BLaER1 (cell line): ENCODE data around the gene IFI16.
"Not testable (repeated sequence)": the region's sequence is repeated elsewhere in the genome, so short reads cannot be mapped to it uniquely, and the experiment has no call there.

Experiments
- H3K27ac ChIP-seq: shearing (Covaris generic); formaldehyde crosslinking; 2 replicates; pipeline ENCODE4 v1.8.1; 2022
- H3K27me3 ChIP-seq: shearing (Covaris generic); formaldehyde crosslinking; 2 replicates; pipeline ENCODE4 v1.8.1; 2022
- H3K36me3 ChIP-seq: shearing (Covaris generic); formaldehyde crosslinking; 2 replicates; pipeline ENCODE4 v1.8.1; 2022
- H3K4me1 ChIP-seq: shearing (Covaris generic); formaldehyde crosslinking; 2 replicates; pipeline ENCODE4 v1.8.1; 2022
- H3K4me2 ChIP-seq: shearing (Covaris generic); formaldehyde crosslinking; 2 replicates; pipeline ENCODE4 v1.8.1; 2022
- H3K4me3 ChIP-seq: shearing (Covaris generic); formaldehyde crosslinking; 2 replicates; pipeline ENCODE4 v1.8.1; 2022
- H3K9ac ChIP-seq: shearing (Covaris generic); formaldehyde crosslinking; 2 replicates; pipeline ENCODE4 v1.8.1; 2022
- H3K9me3 ChIP-seq: shearing (Covaris generic); formaldehyde crosslinking; 2 replicates; pipeline ENCODE4 v1.8.1; 2022
- H4K20me1 ChIP-seq: shearing (Covaris generic); formaldehyde crosslinking; 2 replicates; pipeline ENCODE4 v1.8.1; 2022
- Cebpa-rat ChIP-seq: shearing (Covaris generic); IDR thresholded peaks from 2 replicates; pipeline ENCODE4 v1.8.1; 2022

IFI16 gene

GRCh38 chr1:159090286-159091179 lies 80.8 kb downstream of the IFI16 start:
- H3K9me3 ChIP-seq, result no peaks in the 10 kb centered on the region
- no peak for TF ChIP-seq Cebpa-rat
- no peaks in the 10 kb centered on the region for H3K36me3 ChIP-seq
- no peak overlapping the region for H3K4me3 ChIP-seq
- H3K4me2 ChIP-seq, result peak overlapping the region; percentile 17; the same call in 1 of the 2 replicates
- no peaks in the 10 kb centered on the region for H3K27me3 ChIP-seq
- H3K9ac ChIP-seq, result no peak overlapping the region
- no peak overlapping the region for H3K27ac ChIP-seq
- no peaks in the 10 kb centered on the region for H4K20me1 ChIP-seq
- peaks cover 14% of the 10 kb centered on the region for H3K4me1 ChIP-seq

GRCh38 chr1:159091180-159091560 lies 81.5 kb downstream of the IFI16 start:
- no peaks in the 10 kb centered on the region for H3K27me3 ChIP-seq
- TF ChIP-seq Cebpa-rat, result no peak
- H3K4me3 ChIP-seq, result no peak overlapping the region
- H3K9ac ChIP-seq, result no peak overlapping the region
- H3K9me3 ChIP-seq, result no peaks in the 10 kb centered on the region
- no peaks in the 10 kb centered on the region for H4K20me1 ChIP-seq
- no peaks in the 10 kb centered on the region for H3K36me3 ChIP-seq
- H3K27ac ChIP-seq, result no peak overlapping the region
- H3K4me1 ChIP-seq, result peaks cover 14% of the 10 kb centered on the region
- H3K4me2 ChIP-seq, result no peak overlapping the region

GRCh38 chr1:159091607-159092031 lies 81.9 kb downstream of the IFI16 start:
- Histone ChIP-seq H3K36me3 (no peaks in the 10 kb centered on the region), H3K27ac (no peak overlapping the region), H3K27me3 (no peaks in the 10 kb centered on the region), H3K4me2 (no peak overlapping the region), H3K4me3 (no peak overlapping the region), H3K9me3 (no peaks in the 10 kb centered on the region), H3K9ac (no peak overlapping the region), H4K20me1 (no peaks in the 10 kb centered on the region), H3K4me1 (peaks cover 14% of the 10 kb centered on the region)
- no peak for TF ChIP-seq Cebpa-rat

GRCh38 chr1:159092036-159092760 lies 82.5 kb downstream of the IFI16 start:
- no peaks in the 10 kb centered on the region for H3K9me3 ChIP-seq
- H3K4me1 ChIP-seq, result peaks cover 14% of the 10 kb centered on the region
- TF ChIP-seq Cebpa-rat, result no peak
- no peak overlapping the region for H3K27ac ChIP-seq
- H3K27me3 ChIP-seq, result no peaks in the 10 kb centered on the region
- H3K4me3 ChIP-seq, result no peak overlapping the region
- H3K36me3 ChIP-seq, result no peaks in the 10 kb centered on the region
- H3K9ac ChIP-seq, result no peak overlapping the region
- H4K20me1 ChIP-seq, result no peaks in the 10 kb centered on the region
- no peak overlapping the region for H3K4me2 ChIP-seq

GRCh38 chr1:159098596-159098995 lies 88.9 kb downstream of the IFI16 start:
- Histone ChIP-seq H3K27me3 (no peaks in the 10 kb centered on the region), H4K20me1 (no peaks in the 10 kb centered on the region), H3K4me3 (no peak overlapping the region), H3K27ac (no peak overlapping the region), H3K4me2 (no peak overlapping the region), H3K36me3 (no peaks in the 10 kb centered on the region), H3K9ac (no peak overlapping the region), H3K9me3 (no peaks in the 10 kb centered on the region), H3K4me1 (no peaks in the 10 kb centered on the region)
- TF ChIP-seq Cebpa-rat, result no peak

- H3K27ac ChIP-seq, result no peak overlapping the region
These were observed 90.9 kb downstream of the IFI16 start for GRCh38 chr1:159100589-159100988.

GRCh38 chr1:159103021-159103420 lies 93.3 kb downstream of the IFI16 start:
- H3K4me3 ChIP-seq, H3K9ac ChIP-seq, H3K27ac ChIP-seq, H3K4me1 ChIP-seq, H3K36me3 ChIP-seq, H3K27me3 ChIP-seq, H3K4me2 ChIP-seq, H3K9me3 ChIP-seq, H4K20me1 ChIP-seq: not testable (repeated sequence)

More at GRCh38 chr1:159100589-159100988, 90.9 kb downstream of the IFI16 start:
- no peak overlapping the region for H3K4me2 ChIP-seq
- H3K9me3 ChIP-seq, result no peaks in the 10 kb centered on the region; the same call in 1 of the 2 replicates
- H3K36me3 ChIP-seq, result no peaks in the 10 kb centered on the region
- no peaks in the 10 kb centered on the region for H4K20me1 ChIP-seq
- no peak overlapping the region for H3K4me3 ChIP-seq
- H3K9ac ChIP-seq, result no peak overlapping the region
- H3K27me3 ChIP-seq, result no peaks in the 10 kb centered on the region
- TF ChIP-seq Cebpa-rat, result no peak
- H3K4me1 ChIP-seq, result no peaks in the 10 kb centered on the region
